GM19452 (cell line): ENCODE measurements around the gene GHRHR.

Experiments used
- ATAC-seq: cut with Tn5 transposase; IDR thresholded peaks from one replicate; pipeline ENCODE4 v1.9.1; 2021; ENCODE audit not compliant: unreplicated experiment

Gene GHRHR

GRCh38 chr7:30928254-30928872 lies 35.4 kb upstream of the GHRHR start:
- no peak for ATAC-seq

GRCh38 chr7:30929686-30930085 lies 34.1 kb upstream of the GHRHR start:
- ATAC-seq: no peak

GRCh38 chr7:30930621-30931020 lies 33.1 kb upstream of the GHRHR start:
- ATAC-seq: no peak

GRCh38 chr7:30931161-30931928 lies 32.4 kb upstream of the GHRHR start:
- no peak for ATAC-seq

- no peak for ATAC-seq
These were observed 31.7 kb upstream of the GHRHR start for GRCh38 chr7:30931929-30932540.

GRCh38 chr7:30932562-30932961 lies 31.2 kb upstream of the GHRHR start:
- ATAC-seq: no peak

GRCh38 chr7:30933124-30933974 lies 30.4 kb upstream of the GHRHR start:
- ATAC-seq: no peak

- no peak for ATAC-seq
These were observed 29.5 kb upstream of the GHRHR start for GRCh38 chr7:30934225-30934624.

GRCh38 chr7:30934732-30935568 lies 28.8 kb upstream of the GHRHR start:
- ATAC-seq: no peak

- no peak for ATAC-seq
These were observed 28.2 kb upstream of the GHRHR start for GRCh38 chr7:30935569-30935877.

GRCh38 chr7:30936650-30937245 lies 27.0 kb upstream of the GHRHR start:
- ATAC-seq: no peak

- no peak for ATAC-seq
These were observed 26.3 kb upstream of the GHRHR start for GRCh38 chr7:30937416-30937815.

GRCh38 chr7:30938435-30939316 lies 25.1 kb upstream of the GHRHR start:
- ATAC-seq: peak; percentile 74

GRCh38 chr7:30941582-30942323 lies 22.0 kb upstream of the GHRHR start:
- no peak for ATAC-seq

- ATAC-seq: no peak
These were observed 13.6 kb upstream of the GHRHR start for GRCh38 chr7:30950197-30950596.

- ATAC-seq: no peak
These were observed 8.8 kb upstream of the GHRHR start for GRCh38 chr7:30954914-30955313.

GRCh38 chr7:30956704-30957103 lies 7.0 kb upstream of the GHRHR start:
- no peak for ATAC-seq

- no peak for ATAC-seq
These were observed 1.6 kb downstream of the GHRHR start for GRCh38 chr7:30965372-30965771.

- no peak for ATAC-seq
These were observed 2.1 kb downstream of the GHRHR start for GRCh38 chr7:30965883-30966282.
